Heart left ventricle (tissue), 13 donors: ENCODE results near the gene IGFBP2.

Source experiments
- CTCF ChIP-seq, 12 donors: fragments of 200-600 bp; sonication (generic) in 4 of 12; IDR thresholded peaks; one replicate each; pipeline versions ENCODE4 v1.5.0 to v1.8.0; 2018 to 2022; ENCODE audit warnings: antibody characterized with exemption in 12 of 12, mild to moderate bottlenecking in 5 of 12
- POLR2A ChIP-seq, 2 donors: fragments of 450-650 bp; IDR thresholded peaks; one replicate each; pipeline ENCODE4 v1.6.1; 2017; ENCODE audit warnings: antibody characterized with exemption in 2 of 2, mild to moderate bottlenecking in 2 of 2, moderate library complexity in 2 of 2
- donor health status: ischemic (EF 13 %, LVEDD 7.1; RV severe dilation, severe dysfunction).
- donor health status: DM: no; HTN: yes; CAD: no.
- donor health status: DM: no; HTN: no; CAD: no.
- donor health status: ischemic (EF 25% LVEDD 6.9; RV normal size, moderate dysfunction).
- donor health status: ischemic (EF 25% LVEDD 5.7; RV mildly dilated, moderate dysfunction).
- donor health status: ischemic (EF 35%, LVEDD 5.7; RV mildly dilated, moderate dysfunction).
- donor health status: nonischemic (EF 11% LVEDD 7.7; RV severe dilation, severe dysfunction).
- donor health status: DM: yes; HTN: yes; CAD: no.
- donor health status: PGD.
- donor health status: ischemic (EF 29% LVEDD 5.4; RV normal size, mild dysfunction).
- donor health status: nonischemic (EF 23%, LVEDD 6.1; RV moderate dilation, normal function).

- TF ChIP-seq CTCF (IDR thresholded peaks at IDR 0.05) (no peak), POLR2A (IDR thresholded peaks at IDR 0.05) (no peak)
These were observed 50.6 kb downstream of the IGFBP2 start for GRCh38 chr2:216683846-216684245.
